GM18858 (cell line): Measurements from ENCODE around the gene KRTAP27-1.

Source experiments
- ATAC-seq: cut with Tn5 transposase; IDR thresholded peaks from one replicate; pipeline ENCODE4 v1.9.1; 2021; ENCODE audit not compliant: unreplicated experiment

Gene KRTAP27-1

GRCh38 chr21:30305136-30305535, 32.4 kb downstream of the KRTAP27-1 start:
- no peak for ATAC-seq

- ATAC-seq = no peak
Observed at GRCh38 chr21:30289215-30289614, 48.3 kb downstream of the KRTAP27-1 start, which contains the start of gene KRTAP25-1. TSS of gene KRTAP25-1 (minus strand) at chr21:30289514. CDS start at chr21:30289490, 24 bp downstream.
